ENCODE results near the gene MAL.

GRCh38 chr2:95059656-95060370 is 34.3 kb downstream of the MAL start:
- TF ChIP-seq KDM4A (IDR thresholded peaks at IDR 0.05; ENCODE audit: low read depth, low read length, severe bottlenecking) (no peak), POLR2AphosphoS5 (IDR thresholded peaks at IDR 0.05; ENCODE audit: low read depth, low read length) (no peak), CTCF (IDR thresholded peaks at IDR 0.05; ENCODE audit: control extremely low read depth in 1 of 3, insufficient read depth in 1 of 3, low read depth in 1 of 3, low read length in 3 of 3) (no peak), EZH2 (IDR thresholded peaks at IDR 0.05; ENCODE audit: low read depth, low read length, severe bottlenecking) (no peak), ATF3 (IDR thresholded peaks at IDR 0.05; ENCODE audit: insufficient read depth, low read depth, low read length) (no peak), CREB1 (IDR thresholded peaks at IDR 0.05) (no peak), TAF1 (IDR thresholded peaks at IDR 0.05; ENCODE audit: low read depth, low read length) (no peak), POLR2A (IDR thresholded peaks at IDR 0.05; ENCODE audit: control extremely low read depth in 1 of 2, low read depth in 2 of 2, low read length in 2 of 2) (no peak), RNF2 (IDR thresholded peaks at IDR 0.05; ENCODE audit: borderline replicate concordance, low read depth, low read length, missing control alignments, poor library complexity, severe bottlenecking) (no peak), YY1 (IDR thresholded peaks at IDR 0.05; ENCODE audit: low read depth, low read length) (no peak), CHD2 (IDR thresholded peaks at IDR 0.05; ENCODE audit: low read length) (no peak)

All from H1 (cell line).